Body of pancreas (tissue), 4 donors: ENCODE measurements around the gene KRTAP10-5.

Source experiments
- CTCF ChIP-seq, 7 experiments: fragments of 450-650 bp in 4 of 7; fragments of 200-600 bp in 3 of 7; sonication (generic) in 3 of 7; IDR thresholded peaks; one replicate each; pipeline ENCODE4 v1.5.1; 2016 to 2019; ENCODE audit warnings: antibody characterized with exemption in 7 of 7
- POLR2A ChIP-seq, 3 donors: fragments of 450-650 bp; IDR thresholded peaks; one replicate each; pipeline ENCODE4 v1.6.1; 2016; ENCODE audit warnings: antibody characterized with exemption in 3 of 3, mild to moderate bottlenecking in 2 of 3

GRCh38 chr21:44623575-44623974 is 43.2 kb upstream of the KRTAP10-5 start:
- TF ChIP-seq CTCF (IDR thresholded peaks at IDR 0.05) (no peak), POLR2A (IDR thresholded peaks at IDR 0.05) (no peak)
